K562 (cell line): ENCODE results near the gene FITM2. TPM values are rescaled to one million over a fixed set of nuclear protein-coding genes. Genes with fewer than 3 reads are reported as not detected.

Source experiments
- ATAC-seq: fragments of 200-7000 bp; cut with Tn5 transposase; 3 replicates; pipeline ENCODE4 v1.9.1; 2020; ENCODE audit warnings: moderate library complexity
- BruUV-seq: library from RNA; stranded (reverse); fragments of 400-500 nt; replicated peaks from 2 replicates; lab custom pipeline; 2021; lab: Mats Ljungman, UMichigan
- CTCF ChIA-PET: fragments of 300-600 bp; formaldehyde crosslinking; extraction: SDS; loops from one replicate; lab custom pipeline; 2021; ENCODE audit warnings: low intra/inter-chr PET ratio; lab: Yijun Ruan, JAX
- POLR2A ChIA-PET: fragments of 300-600, 350-650 bp; sonication (Branson Sonifier 250); formaldehyde crosslinking; extraction: SDS; loops from one replicate; lab custom pipeline; 2021; ENCODE audit warnings: antibody characterized with exemption, inconsistent platforms; lab: Yijun Ruan, JAX
- DNase-seq, 4 experiments: peaks; one replicate each; pipeline versions ENCODE4 v3.0.0 to v3.0.0-alpha.2; 2011 to 2018; ENCODE audit warnings: low spot score in 3 of 4, mixed read lengths in 3 of 4; ENCODE audit errors: extremely low read depth in 1 of 4
- FAIRE-seq: peaks from 2 replicates; lab custom pipeline; 2011; peaks lifted over from hg19 to GRCh38; lab: Jason Lieb, UNC
- H2AFZ ChIP-seq: 2 replicates; pipeline ENCODE4 v1.6.0; 2011; ENCODE audit warnings: low read depth, low read length, control low read depth, inconsistent platforms
- H3K27ac ChIP-seq: fragments of 200-600 bp; 3 replicates; pipeline ENCODE4 v1.8.0; 2011; ENCODE audit warnings: low read depth, mild to moderate bottlenecking, control low read depth, inconsistent platforms, low read length, moderate library complexity, mixed read lengths; ENCODE audit errors: extremely low read depth
- H3K27me3 ChIP-seq, 2 experiments: fragments of 300-600 bp in 1 of 2; 2 replicates in 1 of 2; 3 replicates in 1 of 2; pipeline versions ENCODE4 v1.6.0 to v1.8.0; 2011; ENCODE audit warnings: inconsistent platforms in 2 of 2, low read length in 2 of 2, mild to moderate bottlenecking in 1 of 2, mixed read lengths in 1 of 2, moderate library complexity in 1 of 2; ENCODE audit not compliant: control insufficient read depth in 2 of 2, insufficient read depth in 2 of 2
- H3K36me3 ChIP-seq: fragments of 300-600 bp; 3 replicates; pipeline ENCODE4 v1.8.0; 2011; ENCODE audit warnings: mild to moderate bottlenecking, low read length, inconsistent platforms; ENCODE audit not compliant: control insufficient read depth, insufficient read depth
- H3K4me1 ChIP-seq, 2 experiments: fragments of 200-600 bp in 1 of 2; replicated peaks in 1 of 2; 2 replicates in 1 of 2; 3 replicates in 1 of 2; pipeline versions ENCODE4 v1.5.1 to v1.8.0; 2011; ENCODE audit warnings: inconsistent platforms in 2 of 2, low read length in 2 of 2, mild to moderate bottlenecking in 1 of 2, mixed read lengths in 1 of 2, moderate library complexity in 1 of 2; ENCODE audit not compliant: control insufficient read depth in 2 of 2, insufficient read depth in 2 of 2
- H3K4me2 ChIP-seq: 2 replicates; pipeline ENCODE4 v1.6.1; 2011; ENCODE audit warnings: low read length, control low read depth, inconsistent platforms, mixed read lengths; ENCODE audit not compliant: insufficient read depth
- H3K4me3 ChIP-seq: fragments of 200-600 bp; sonication (generic), shearing (Covaris generic); 2 replicates; pipeline ENCODE4 v1.5.1; 2016; ENCODE audit warnings: control low read depth, inconsistent platforms
- H3K79me2 ChIP-seq: fragments of 200-600 bp; 3 replicates; pipeline ENCODE4 v1.8.0; 2011; ENCODE audit warnings: low read length, inconsistent platforms; ENCODE audit not compliant: control insufficient read depth, insufficient read depth
- H3K9ac ChIP-seq, 2 experiments: 2 replicates each; pipeline versions ENCODE4 v1.6.0 to v1.6.1; 2011; ENCODE audit warnings: low read depth in 2 of 2, low read length in 2 of 2, control low read depth in 1 of 2, inconsistent platforms in 1 of 2, mild to moderate bottlenecking in 1 of 2, mixed read lengths in 1 of 2; ENCODE audit not compliant: insufficient read depth in 1 of 2
- H3K9me1 ChIP-seq: one replicate; pipeline ENCODE4 v1.6.0; 2011; ENCODE audit warnings: inconsistent platforms, mild to moderate bottlenecking, low read length, moderate library complexity; ENCODE audit not compliant: control insufficient read depth, insufficient read depth
- H3K9me3 ChIP-seq: replicated peaks from 2 replicates; pipeline ENCODE4 v1.5.1; 2011; ENCODE audit warnings: low read depth, low read length, inconsistent platforms; ENCODE audit not compliant: control insufficient read depth, insufficient read depth
- H4K20me1 ChIP-seq: replicated peaks from 2 replicates; pipeline ENCODE4 v1.6.1; 2011; ENCODE audit warnings: low read length, inconsistent platforms, mixed read lengths; ENCODE audit not compliant: control insufficient read depth, insufficient read depth
- CHD7 ChIP-seq: fragments of 200-600 bp; sonication (generic); IDR thresholded peaks from one replicate; pipeline ENCODE4 v1.6.1; 2012; ENCODE audit warnings: mild to moderate bottlenecking, low read depth, low read length, inconsistent platforms
- YY1 ChIP-seq, 3 experiments: IDR thresholded peaks; 2 replicates each; pipeline ENCODE4 v1.6.1; 2011; ENCODE audit warnings: low read length in 2 of 3, mild to moderate bottlenecking in 2 of 3, moderate library complexity in 2 of 3, borderline replicate concordance in 1 of 3, control low read depth in 1 of 3, low read depth in 1 of 3; ENCODE audit not compliant: insufficient read depth in 3 of 3, insufficient replicate concordance in 2 of 3, control insufficient read depth in 1 of 3, insufficient read length in 1 of 3; ENCODE audit errors: extremely low read depth in 1 of 3
- WGBS: fragments of 100-300 bp; shearing (Covaris generic); methylation state at CpG from one replicate; pipeline ENCODE4 v1.1.6; 2016; ENCODE audit warnings: low coverage, mixed read lengths; ENCODE audit not compliant: insufficient coverage; ENCODE audit errors: missing lambda C conversion rate; 5-methylcytosine and 5-hydroxymethylcytosine counted together
- in situ Hi-C: fragments of 300-500 bp; cut with MboI; formaldehyde crosslinking; loops from 4 replicates; pipeline ENCODE4 v1.15.0; 2018; ENCODE audit warnings: inconsistent platforms, mixed read lengths
- intact Hi-C: fragments of 100-400 bp; cut with micrococcal nuclease; formaldehyde crosslinking; loops from 2 replicates; pipeline ENCODE4 v1.14.2; 2022
- polyA plus RNA-seq, 8 experiments: library from polyadenylated mRNA; depleted of rRNA in 4 of 8; stranded (reverse) in 5 of 8; unstranded in 3 of 8; fragments of >200 nt; fragmentation: Nextera tagmentation in 2 of 8; fragmentation: Illumina TruSeq in 1 of 8; extraction: Ambion mirVana in 2 of 8; extraction: Trizol in 1 of 8; gene quantifications; 2 replicates each; pipeline versions ENCODE4 v1.2.1 to v1.2.3, GENCODE V29; 2011 to 2014; ENCODE audit warnings: inconsistent platforms in 1 of 8, missing spikeins in 1 of 8
- total RNA-seq, 7 experiments: library from RNA; depleted of rRNA in 6 of 7; stranded (reverse); fragments of >200 nt in 6 of 7; fragmentation: Illumina TruSeq in 2 of 7; extraction: Trizol in 2 of 7; gene quantifications; 2 replicates each; pipeline versions ENCODE4 v1.2.1 to v1.2.3, GENCODE V29; 2011 to 2021; ENCODE audit warnings: low replicate concordance in 1 of 7

FITM2 gene
- total and polyA plus RNA-seq, 9 of the 15 experiments (the other 6 are each of a cell fraction or from before 2014, with no cell fraction given), result 0.64 to 2.8 (median 1.8) TPM

GRCh38 chr20:44342248-44342647 is 31.2 kb upstream of the FITM2 start:
- Histone ChIP-seq H2AFZ (no peak overlapping the region), H3K9me3 (no peaks in the 10 kb centered on the region), H3K4me1 (no peaks in the 10 kb centered on the region), H3K27ac (no peak overlapping the region), H3K27me3 (peaks cover 26 to 50% of the 10 kb centered on the region in 2 experiments), H3K9me1 (peaks cover 2% of the 10 kb centered on the region), H3K36me3 (no peaks in the 10 kb centered on the region), H3K4me2 (no peak overlapping the region), H3K4me3 (no peak overlapping the region), H3K79me2 (no peaks in the 10 kb centered on the region), H4K20me1 (no peaks in the 10 kb centered on the region), H3K9ac (no peak overlapping the region)
- CTCF ChIA-PET, result no interaction called here
- WGBS, result 2% methylated on average over 6 of the region's 6 CpGs
- in situ Hi-C loops, result no loop called here
- TF ChIP-seq YY1 (IDR thresholded peaks at IDR 0.05; ENCODE audit: borderline replicate concordance in 1 of 3, control insufficient read depth in 1 of 3, extremely low read depth in 1 of 3, insufficient read depth in 3 of 3, insufficient read length in 1 of 3, insufficient replicate concordance in 2 of 3, low read depth in 1 of 3, low read length in 2 of 3) (peak in 1 of 3 experiments; percentile 51), CHD7 (no peak)
- ATAC-seq (no peak; the same call in 2 of the 3 replicates), FAIRE-seq (no peak), DNase-seq (peak in 1 of 4 experiments; percentile 11)
- no TSS peak for BruUV-seq
- intact Hi-C loops, result no loop called here
- POLR2A ChIA-PET, result no interaction called here
